ENCODE measurements around the gene RHOV.

RHOV gene

GRCh38 chr15:40904552-40905201 is 30.6 kb upstream of the RHOV start:
- in situ Hi-C loops (cut with MboI; ENCODE audit: low sequenced_read_pairs), result no loop called here

- in situ Hi-C loops (cut with MboI; ENCODE audit: low sequenced_read_pairs), result no loop called here
Observed at GRCh38 chr15:40902605-40903561, 28.8 kb upstream of the RHOV start.

GRCh38 chr15:40901053-40901443 is 27.0 kb upstream of the RHOV start:
- in situ Hi-C loops (cut with MboI; ENCODE audit: low sequenced_read_pairs), result no loop called here

- in situ Hi-C loops (cut with MboI; ENCODE audit: low sequenced_read_pairs), result no loop called here
Observed at GRCh38 chr15:40900256-40901052, 26.4 kb upstream of the RHOV start.

GRCh38 chr15:40899536-40900207 is 25.6 kb upstream of the RHOV start:
- in situ Hi-C loops (cut with MboI; ENCODE audit: low sequenced_read_pairs), result no loop called here

- in situ Hi-C loops (cut with MboI; ENCODE audit: low sequenced_read_pairs), result no loop called here
Observed at GRCh38 chr15:40894681-40895448, 20.8 kb upstream of the RHOV start.

GRCh38 chr15:40893733-40894680 is 20.0 kb upstream of the RHOV start, which contains the start of gene VPS18:
Gene VPS18, plus strand, starts transcription at chr15:40894450. Its CDS starts 319 bp downstream, at chr15:40894769.
- in situ Hi-C loops (cut with MboI; ENCODE audit: low sequenced_read_pairs), result no loop called here

GRCh38 chr15:40893019-40893670 is 19.1 kb upstream of the RHOV start:
- in situ Hi-C loops (cut with MboI; ENCODE audit: low sequenced_read_pairs), result no loop called here

- in situ Hi-C loops (cut with MboI; ENCODE audit: low sequenced_read_pairs), result no loop called here
Observed at GRCh38 chr15:40892447-40893012, 18.5 kb upstream of the RHOV start.

- in situ Hi-C loops (cut with MboI; ENCODE audit: low sequenced_read_pairs), result no loop called here
Observed at GRCh38 chr15:40891810-40892446, 17.9 kb upstream of the RHOV start.

GRCh38 chr15:40891138-40891537 is 17.1 kb upstream of the RHOV start:
- in situ Hi-C loops (cut with MboI; ENCODE audit: low sequenced_read_pairs), result no loop called here

- in situ Hi-C loops (cut with MboI; ENCODE audit: low sequenced_read_pairs), result no loop called here
Observed at GRCh38 chr15:40889112-40889511, 15.1 kb upstream of the RHOV start.

GRCh38 chr15:40886586-40886985 is 12.6 kb upstream of the RHOV start:
- in situ Hi-C loops (cut with MboI; ENCODE audit: low sequenced_read_pairs), result no loop called here

- in situ Hi-C loops (cut with MboI; ENCODE audit: low sequenced_read_pairs), result no loop called here
Observed at GRCh38 chr15:40881351-40881750, 7.3 kb upstream of the RHOV start.

GRCh38 chr15:40879609-40880008 is 5.6 kb upstream of the RHOV start:
- in situ Hi-C loops (cut with MboI; ENCODE audit: low sequenced_read_pairs), result no loop called here

GRCh38 chr15:40878785-40879184 is 4.8 kb upstream of the RHOV start:
- in situ Hi-C loops (cut with MboI; ENCODE audit: low sequenced_read_pairs), result no loop called here

- in situ Hi-C loops (cut with MboI; ENCODE audit: low sequenced_read_pairs), result no loop called here
Observed at GRCh38 chr15:40877694-40878093, 3.7 kb upstream of the RHOV start.
